Endometrium (tissue), 2 donors: ENCODE measurements around the gene CHID1.

Experiments used
- FAIRE-seq: peaks from 2 replicates; lab custom pipeline; 2012; peaks lifted over from hg19 to GRCh38; lab: Jason Lieb, UNC
- donor health status: control.
- donor health status: control.

The CHID1 gene

GRCh38 chr11:834371-835316, 76.0 kb downstream of the CHID1 start:
- no peak for FAIRE-seq

GRCh38 chr11:833849-834311, 76.7 kb downstream of the CHID1 start:
- FAIRE-seq = no peak

GRCh38 chr11:833114-833791, 77.4 kb downstream of the CHID1 start:
- no peak for FAIRE-seq

- no peak for FAIRE-seq
These were observed 78.0 kb downstream of the CHID1 start, which contains the start of gene CD151 for GRCh38 chr11:832529-833113. TSS of gene CD151 (plus strand) at chr11:832952. CDS start at chr11:836070, 3,118 bp downstream.

- FAIRE-seq = no peak
These were observed 78.6 kb downstream of the CHID1 start for GRCh38 chr11:831961-832528.

- no peak for FAIRE-seq
These were observed 79.3 kb downstream of the CHID1 start for GRCh38 chr11:831118-831864.

- no peak for FAIRE-seq
These were observed 80.1 kb downstream of the CHID1 start for GRCh38 chr11:830295-831117.

- no peak for FAIRE-seq
These were observed 80.7 kb downstream of the CHID1 start for GRCh38 chr11:829847-830294.

- no peak for FAIRE-seq
These were observed 81.3 kb downstream of the CHID1 start for GRCh38 chr11:829176-829846.

- FAIRE-seq = no peak
These were observed 82.0 kb downstream of the CHID1 start for GRCh38 chr11:828506-829175.

GRCh38 chr11:827897-828192, 82.8 kb downstream of the CHID1 start, which contains the start of gene CRACR2B:
TSS of gene CRACR2B (plus strand) at chr11:827919. CDS start at chr11:828608, 689 bp downstream.
- FAIRE-seq = no peak

- no peak for FAIRE-seq
These were observed 83.3 kb downstream of the CHID1 start for GRCh38 chr11:827146-827896.

GRCh38 chr11:826836-827145, 83.8 kb downstream of the CHID1 start:
- no peak for FAIRE-seq

GRCh38 chr11:826227-826621, 84.4 kb downstream of the CHID1 start:
- FAIRE-seq = no peak

- FAIRE-seq = no peak
These were observed 85.0 kb downstream of the CHID1 start for GRCh38 chr11:825366-826226.

- no peak for FAIRE-seq
These were observed 85.7 kb downstream of the CHID1 start for GRCh38 chr11:824942-825341.

GRCh38 chr11:824292-824880, 86.2 kb downstream of the CHID1 start:
- FAIRE-seq = no peak
